Liver (tissue), 9 donors: ENCODE measurements around the gene PCDH9. TPM values are rescaled to one million over a fixed set of nuclear protein-coding genes. Genes with fewer than 3 reads are reported as not detected.

Source experiments
- DNase-seq: peaks from one replicate; pipeline ENCODE4 v3.0.0-alpha.2; 2017; ENCODE audit warnings: low spot score
- H3K27ac ChIP-seq, 2 donors: one replicate each; pipeline ENCODE4 v1.7.0; 2013; ENCODE audit warnings: inconsistent platforms in 2 of 2, low read length in 2 of 2, control low read depth in 1 of 2, low read depth in 1 of 2, mild to moderate bottlenecking in 1 of 2
- H3K27me3 ChIP-seq, 4 donors: one replicate each; pipeline versions ENCODE4 v1.6.1 to v1.7.0; 2013; ENCODE audit warnings: low read length in 3 of 4, inconsistent platforms in 1 of 4, mild to moderate bottlenecking in 1 of 4, moderate library complexity in 1 of 4; ENCODE audit not compliant: control insufficient read depth in 4 of 4, insufficient read depth in 4 of 4
- H3K36me3 ChIP-seq, 4 donors: one replicate each; pipeline versions ENCODE4 v1.6.1 to v1.7.0; 2013; ENCODE audit warnings: low read length in 3 of 4, mild to moderate bottlenecking in 3 of 4, low read depth in 1 of 4, moderate library complexity in 1 of 4; ENCODE audit not compliant: control insufficient read depth in 4 of 4, insufficient read depth in 3 of 4
- H3K4me1 ChIP-seq, 4 donors: one replicate each; pipeline versions ENCODE4 v1.6.1 to v1.7.0; 2013; ENCODE audit warnings: low read length in 3 of 4, mild to moderate bottlenecking in 3 of 4, moderate library complexity in 1 of 4; ENCODE audit not compliant: control insufficient read depth in 4 of 4, insufficient read depth in 4 of 4
- H3K4me3 ChIP-seq, 3 donors: one replicate each; pipeline versions ENCODE4 v1.6.1 to v1.7.0; 2013; ENCODE audit warnings: low read length in 3 of 3, control low read depth in 1 of 3, low read depth in 1 of 3, mild to moderate bottlenecking in 1 of 3
- H3K9ac ChIP-seq, 2 donors: one replicate each; pipeline ENCODE4 v1.7.0; 2013; ENCODE audit warnings: low read length in 2 of 2, mild to moderate bottlenecking in 2 of 2, moderate library complexity in 2 of 2, control low read depth in 1 of 2, low read depth in 1 of 2
- H3K9me3 ChIP-seq, 4 donors: one replicate each; pipeline versions ENCODE4 v1.6.1 to v1.7.0; 2013; ENCODE audit warnings: low read length in 3 of 4; ENCODE audit not compliant: control insufficient read depth in 4 of 4
- ATF3 ChIP-seq: IDR thresholded peaks from 2 replicates; pipeline ENCODE4 v1.6.1; 2016; ENCODE audit warnings: antibody characterized with exemption
- CTCF ChIP-seq: fragments of 150-350 bp; IDR thresholded peaks from 2 replicates; pipeline ENCODE4 v1.5.1; 2017; ENCODE audit warnings: improper control_type of control experiment, low read depth, low read length; ENCODE audit not compliant: missing input control
- EGR1 ChIP-seq, 2 donors: IDR thresholded peaks; 2 replicates each; pipeline ENCODE4 v1.6.1; 2016 to 2018; ENCODE audit warnings: antibody characterized with exemption in 2 of 2, low read depth in 2 of 2
- FOXA1 ChIP-seq: IDR thresholded peaks from 2 replicates; pipeline ENCODE4 v1.6.1; 2016; ENCODE audit warnings: antibody characterized with exemption
- FOXA2 ChIP-seq: IDR thresholded peaks from 2 replicates; pipeline ENCODE4 v1.6.1; 2016; ENCODE audit warnings: antibody characterized with exemption
- GABPA ChIP-seq, 2 donors: IDR thresholded peaks in 1 of 2; conservative IDR thresholded peaks in 1 of 2; 2 replicates each; pipeline ENCODE4 v1.6.1; 2016; ENCODE audit warnings: antibody characterized with exemption in 2 of 2, mild to moderate bottlenecking in 1 of 2, moderate library complexity in 1 of 2
- HNF4A ChIP-seq, 2 donors: conservative IDR thresholded peaks; 2 replicates each; pipeline ENCODE4 v1.6.1; 2016; ENCODE audit warnings: antibody characterized with exemption in 2 of 2, mild to moderate bottlenecking in 2 of 2
- JUND ChIP-seq, 2 donors: IDR thresholded peaks; 2 replicates each; pipeline ENCODE4 v1.6.1; 2016; ENCODE audit warnings: antibody characterized with exemption in 2 of 2
- MAX ChIP-seq: IDR thresholded peaks from 2 replicates; pipeline ENCODE4 v1.6.1; 2016; ENCODE audit warnings: antibody characterized with exemption
- NR2F2 ChIP-seq: IDR thresholded peaks from 2 replicates; pipeline ENCODE4 v1.6.1; 2016; ENCODE audit warnings: antibody characterized with exemption
- RAD21 ChIP-seq, 2 donors: IDR thresholded peaks; 2 replicates each; pipeline ENCODE4 v1.6.1; 2016; ENCODE audit warnings: antibody characterized with exemption in 2 of 2, mild to moderate bottlenecking in 2 of 2
- REST ChIP-seq: IDR thresholded peaks from 2 replicates; pipeline ENCODE4 v1.6.1; 2016; ENCODE audit warnings: antibody characterized with exemption, mild to moderate bottlenecking
- RXRA ChIP-seq, 2 donors: IDR thresholded peaks; 2 replicates each; pipeline ENCODE4 v1.6.1; 2017 to 2018; ENCODE audit warnings: antibody characterized with exemption in 2 of 2, mild to moderate bottlenecking in 1 of 2
- SP1 ChIP-seq: IDR thresholded peaks from 2 replicates; pipeline ENCODE4 v1.6.1; 2018; ENCODE audit warnings: antibody characterized with exemption, mild to moderate bottlenecking
- TAF1 ChIP-seq: conservative IDR thresholded peaks from 2 replicates; pipeline ENCODE4 v1.6.1; 2016; ENCODE audit warnings: antibody characterized with exemption, mild to moderate bottlenecking
- YY1 ChIP-seq: IDR thresholded peaks from 2 replicates; pipeline ENCODE4 v1.6.1; 2016; ENCODE audit warnings: antibody characterized with exemption, mild to moderate bottlenecking
- ZBTB33 ChIP-seq: IDR thresholded peaks from 2 replicates; pipeline ENCODE4 v1.6.1; 2016; ENCODE audit warnings: antibody characterized with exemption
- WGBS: extraction: QIAGEN DNeasy Blood & Tissue Kit; methylation state at CpG from one replicate; pipeline ENCODE4 v1.1.7; 2013; 5-methylcytosine and 5-hydroxymethylcytosine counted together
- polyA plus RNA-seq, 2 donors: library from polyadenylated mRNA; stranded (reverse) in 1 of 2; unstranded in 1 of 2; fragments of 200-250 nt in 1 of 2; fragments of >200 nt in 1 of 2; fragmentation: Nextera tagmentation in 1 of 2; extraction: Ambion mirVana in 1 of 2; gene quantifications; one replicate each; pipeline versions ENCODE4 v1.2.1 to v1.2.3, GENCODE V29; 2013 to 2015
- total RNA-seq, 2 donors: library from RNA; depleted of rRNA; stranded (reverse); fragments of >200 nt; gene quantifications; one replicate each; pipeline ENCODE4 v1.2.3, GENCODE V29; 2014
- donor health status: healthy.
- donor health status: healthy.
- donor health status: healthy.
- donor health status: healthy.
- donor health status: healthy.

Gene PCDH9
- total and polyA plus RNA-seq, 4 donors = 0.90 to 4.0 (median 2.2) TPM

- H3K27me3 ChIP-seq = no peaks in the 10 kb centered on the region
- no peak overlapping the region for H3K27ac ChIP-seq
- no peaks in the 10 kb centered on the region for H3K9me3 ChIP-seq
- DNase-seq = no peak
- 88% methylated on average over 4 of the region's 4 CpGs for WGBS
- no peak for TF ChIP-seq ZBTB33
- no peak for TF ChIP-seq ATF3
- no peak for TF ChIP-seq FOXA1
- TF ChIP-seq TAF1 = no peak
- TF ChIP-seq MAX = no peak
- no peak for TF ChIP-seq GABPA (IDR thresholded peaks at IDR 0.05 in 1 of 2, conservative IDR thresholded peaks at IDR 0.05 in 1 of 2)
- no peak for TF ChIP-seq FOXA2
- TF ChIP-seq REST = no peak
- TF ChIP-seq HNF4A (conservative IDR thresholded peaks at IDR 0.05) = no peak
- no peak for TF ChIP-seq RAD21 (IDR thresholded peaks at IDR 0.05)
- no peak for TF ChIP-seq EGR1 (IDR thresholded peaks at IDR 0.05; ENCODE audit: low read depth in 2 of 2)
- TF ChIP-seq NR2F2 = no peak
- no peak for TF ChIP-seq CTCF
- no peak for TF ChIP-seq YY1
- no peak for TF ChIP-seq JUND (IDR thresholded peaks at IDR 0.05)
- TF ChIP-seq SP1 = no peak
- no peak for TF ChIP-seq RXRA (IDR thresholded peaks at IDR 0.05)
- H3K36me3 ChIP-seq = no peaks in the 10 kb centered on the region
- H3K9ac ChIP-seq = no peak overlapping the region
- H3K4me3 ChIP-seq = no peak overlapping the region
- H3K4me1 ChIP-seq = peaks cover 3 to 12% (median 6%) of the 10 kb centered on the region in 4 donors
Observed at GRCh38 chr13:67135356-67135755, 94.8 kb downstream of the PCDH9 start.
